Measurements from ENCODE around the gene PRSS57. TPM values are rescaled to one million over a fixed set of nuclear protein-coding genes. Genes with fewer than 3 reads are reported as not detected.

The PRSS57 gene
- total and polyA plus RNA-seq, 2 of the 4 experiments (the other 2 are of a cell fraction) = not detected

DNA sequence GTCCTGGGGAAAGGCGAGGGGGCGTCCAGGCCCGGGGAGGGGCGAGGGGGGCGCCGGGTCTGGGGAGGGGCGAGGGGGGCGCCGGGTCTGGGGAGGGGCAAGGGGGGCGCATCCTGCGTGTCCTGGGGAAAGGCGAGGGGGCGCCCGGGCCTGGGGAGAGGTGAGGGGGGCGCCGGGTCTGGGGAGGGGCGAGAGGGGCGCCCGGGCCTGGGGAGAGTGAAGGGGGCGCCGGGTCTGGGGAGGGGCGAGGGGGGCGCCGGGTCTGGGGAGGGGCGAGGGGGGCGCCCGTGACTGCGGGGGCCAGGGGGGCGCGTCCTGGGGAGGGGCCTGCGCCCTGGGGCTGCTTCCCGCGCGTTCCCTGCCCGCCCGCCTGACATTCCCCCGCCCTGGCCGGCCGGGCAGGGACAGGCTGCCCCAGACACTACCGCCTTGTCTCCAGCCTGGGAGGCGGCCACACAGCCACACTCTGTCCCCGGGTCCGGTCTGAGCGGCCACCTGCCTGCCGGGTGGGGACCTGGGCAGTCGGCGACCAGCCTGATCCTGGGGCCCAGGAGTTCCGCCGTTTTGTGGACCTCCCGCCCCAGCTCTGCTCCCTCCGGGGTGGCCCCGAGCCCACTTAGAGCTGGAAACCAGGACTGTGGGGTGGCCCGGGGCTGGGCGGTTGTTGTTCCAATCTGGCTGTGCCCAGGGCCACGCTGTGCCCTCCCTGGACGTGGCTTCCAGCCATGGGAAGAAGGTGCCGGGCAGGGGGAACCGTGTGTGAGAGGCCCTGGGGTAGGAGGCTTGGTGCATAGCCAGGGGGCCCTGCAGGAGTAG lies 25.3 kb upstream of the PRSS57 start:
- 49% methylated on average over 17 of the region's 58 CpGs; no CpG with 5 or more reads in 1 of the 2 experiments for WGBS, 2 experiments (ENCODE audit: extremely low coverage in 2 of 2, insufficient read length in 1 of 2)
- dilution Hi-C loops (cut with HindIII; ENCODE audit: low sequenced_read_pairs, unreplicated experiment) (no loop called here), in situ Hi-C loops (cut with MboI; ENCODE audit: low sequenced_read_pairs) (no loop called here), intact Hi-C loops (cut with micrococcal nuclease) (no loop called here)
- Histone ChIP-seq H3K27ac (ENCODE audit: insufficient read depth, low read length) (no peak overlapping the region), H3K27me3 (ENCODE audit: control insufficient read depth, insufficient read depth, low read length) (peaks cover 2% of the 10 kb centered on the region; the same call in 1 of the 2 replicates), H3K9me3 (ENCODE audit: control insufficient read depth, insufficient read depth, low read length) (peaks cover 3% of the 10 kb centered on the region), H3K56ac (ENCODE audit: extremely low read depth, insufficient read depth, low read length) (no peak overlapping the region), H3K36me3 (ENCODE audit: control insufficient read depth, insufficient read depth, low read length) (peaks cover 6% of the 10 kb centered on the region; the same call in 1 of the 2 replicates), H3K9me1 (ENCODE audit: insufficient read depth, low read length) (no peaks in the 10 kb centered on the region), H3K4me1 (ENCODE audit: control insufficient read depth, insufficient read depth, low read length) (peaks cover 4% of the 10 kb centered on the region; the same call in 1 of the 2 replicates), H4K91ac (ENCODE audit: insufficient read depth, low read depth, low read length) (no peak overlapping the region), H2BK120ac (ENCODE audit: low read depth, low read length) (no peak overlapping the region), H3K79me1 (ENCODE audit: low read depth in 1 of 2, low read length in 2 of 2) (no peaks in the 10 kb centered on the region; a peak in 1 of 4 replicates), H2AFZ (replicated peaks; ENCODE audit: low read length, poor library complexity) (no peak overlapping the region), H3K23ac (ENCODE audit: low read depth, low read length) (no peak overlapping the region), H2BK20ac (ENCODE audit: low read depth, low read length) (no peak overlapping the region), H3K4me2 (ENCODE audit: low read depth, low read length) (no peak overlapping the region), H2AK5ac (ENCODE audit: low read depth, low read length) (no peak overlapping the region), H2BK5ac (ENCODE audit: low read depth, low read length, poor library complexity, severe bottlenecking) (no peak overlapping the region), H4K8ac (ENCODE audit: low read depth in 2 of 2, low read length in 2 of 2) (no peak overlapping the region), H2BK15ac (ENCODE audit: low read depth, low read length) (no peak overlapping the region), H3K4ac (ENCODE audit: low read depth, low read length) (no peak overlapping the region), H3K4me3 (ENCODE audit: insufficient read depth, low read depth, low read length) (no peak overlapping the region), H3K14ac (replicated peaks; ENCODE audit: low read depth, low read length) (no peak overlapping the region), H4K20me1 (ENCODE audit: insufficient read depth, low read length) (peaks cover 3% of the 10 kb centered on the region), H3K9ac (ENCODE audit: low read depth, low read length) (no peak overlapping the region), H3K18ac (ENCODE audit: low read depth, low read length) (no peak overlapping the region), H2AK9ac (replicated peaks; ENCODE audit: low read depth, low read length, poor library complexity) (no peak overlapping the region), H4K5ac (ENCODE audit: low read depth, low read length) (no peak overlapping the region)
- TF ChIP-seq, protein P1, sequence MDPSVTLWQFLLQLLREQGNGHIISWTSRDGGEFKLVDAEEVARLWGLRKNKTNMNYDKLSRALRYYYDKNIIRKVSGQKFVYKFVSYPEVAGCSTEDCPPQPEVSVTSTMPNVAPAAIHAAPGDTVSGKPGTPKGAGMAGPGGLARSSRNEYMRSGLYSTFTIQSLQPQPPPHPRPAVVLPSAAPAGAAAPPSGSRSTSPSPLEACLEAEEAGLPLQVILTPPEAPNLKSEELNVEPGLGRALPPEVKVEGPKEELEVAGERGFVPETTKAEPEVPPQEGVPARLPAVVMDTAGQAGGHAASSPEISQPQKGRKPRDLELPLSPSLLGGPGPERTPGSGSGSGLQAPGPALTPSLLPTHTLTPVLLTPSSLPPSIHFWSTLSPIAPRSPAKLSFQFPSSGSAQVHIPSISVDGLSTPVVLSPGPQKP (IDR thresholded peaks at IDR 0.05; ENCODE audit: borderline replicate concordance, low read depth, low read length) = no peak
- TF ChIP-seq FOS (IDR thresholded peaks at IDR 0.05; ENCODE audit: low read depth, low read length) (no peak), MXI1 (IDR thresholded peaks at IDR 0.05; ENCODE audit: borderline replicate concordance, low read depth, low read length) (no peak), CHD1 (IDR thresholded peaks at IDR 0.05; ENCODE audit: low read depth, low read length) (no peak), RCOR1 (IDR thresholded peaks at IDR 0.05; ENCODE audit: insufficient replicate concordance, low read length) (no peak), POLR2A (IDR thresholded peaks at IDR 0.05; ENCODE audit: low read depth, low read length) (no peak), NFE2L2 (IDR thresholded peaks at IDR 0.05; ENCODE audit: low read depth, low read length) (no peak), CEBPB (IDR thresholded peaks at IDR 0.05; ENCODE audit: low read depth, low read length) (no peak), SMC3 (IDR thresholded peaks at IDR 0.05; ENCODE audit: low read depth, low read length) (no peak)
- TF ChIP-seq, protein P2, sequence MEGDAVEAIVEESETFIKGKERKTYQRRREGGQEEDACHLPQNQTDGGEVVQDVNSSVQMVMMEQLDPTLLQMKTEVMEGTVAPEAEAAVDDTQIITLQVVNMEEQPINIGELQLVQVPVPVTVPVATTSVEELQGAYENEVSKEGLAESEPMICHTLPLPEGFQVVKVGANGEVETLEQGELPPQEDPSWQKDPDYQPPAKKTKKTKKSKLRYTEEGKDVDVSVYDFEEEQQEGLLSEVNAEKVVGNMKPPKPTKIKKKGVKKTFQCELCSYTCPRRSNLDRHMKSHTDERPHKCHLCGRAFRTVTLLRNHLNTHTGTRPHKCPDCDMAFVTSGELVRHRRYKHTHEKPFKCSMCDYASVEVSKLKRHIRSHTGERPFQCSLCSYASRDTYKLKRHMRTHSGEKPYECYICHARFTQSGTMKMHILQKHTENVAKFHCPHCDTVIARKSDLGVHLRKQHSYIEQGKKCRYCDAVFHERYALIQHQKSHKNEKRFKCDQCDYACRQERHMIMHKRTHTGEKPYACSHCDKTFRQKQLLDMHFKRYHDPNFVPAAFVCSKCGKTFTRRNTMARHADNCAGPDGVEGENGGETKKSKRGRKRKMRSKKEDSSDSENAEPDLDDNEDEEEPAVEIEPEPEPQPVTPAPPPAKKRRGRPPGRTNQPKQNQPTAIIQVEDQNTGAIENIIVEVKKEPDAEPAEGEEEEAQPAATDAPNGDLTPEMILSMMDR (conservative IDR thresholded peaks at IDR 0.05; ENCODE audit: low read depth, low read length) = no peak
- CTCF ChIA-PET = interaction anchor here (0.6 kb wide), 1 partner anchor 146 kb away, joined by 3 read pairs; no protein-coding TSS in a partner anchor
- BruUV-seq (replicated peaks) = no TSS peak
- DNase-seq (no peak), ATAC-seq (ENCODE audit: low read depth) (no peak)
- POLR2A ChIA-PET (ENCODE audit: unreplicated experiment) = no interaction called here

Data from IMR-90 (cell line).